ENCODE measurements around the gene CPS1.

Gene CPS1

DNA sequence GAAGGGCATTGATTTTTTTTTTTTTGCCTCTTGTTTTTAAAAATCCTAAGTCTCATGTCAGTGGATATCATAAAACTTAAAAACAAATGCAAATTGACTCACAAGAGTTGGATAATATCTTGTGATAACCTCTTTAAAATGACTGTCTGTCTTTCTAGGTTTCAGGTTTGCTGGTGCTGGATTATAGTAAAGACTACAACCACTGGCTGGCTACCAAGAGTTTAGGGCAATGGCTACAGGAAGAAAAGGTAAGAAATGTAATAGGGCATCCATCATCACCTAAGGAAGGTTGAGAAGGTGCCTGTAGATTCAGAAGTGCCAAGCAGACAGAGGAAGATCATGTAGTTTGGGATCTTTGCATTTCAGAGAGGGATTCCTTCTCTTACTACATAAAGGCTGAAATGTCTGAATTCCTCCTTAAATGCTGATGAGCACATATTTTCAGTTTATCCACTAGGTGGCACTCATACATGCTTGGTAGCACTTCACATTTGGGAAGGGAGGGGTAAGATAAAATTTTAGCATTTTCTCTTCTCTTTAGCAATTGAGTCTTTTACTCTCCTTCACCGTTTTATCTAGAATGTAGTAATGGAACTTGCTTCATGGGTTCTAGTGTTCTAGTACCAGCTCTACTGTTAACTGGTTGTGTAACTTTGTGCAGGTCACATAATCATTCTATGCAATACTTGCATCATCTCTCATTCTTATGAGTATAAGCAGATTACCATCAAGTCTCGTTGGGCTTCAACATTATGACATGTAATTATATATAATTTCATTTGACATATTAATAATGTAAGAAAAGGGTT is 21.1 kb downstream of the CPS1 start:
- no peak overlapping the region for H3K4me3 ChIP-seq (ENCODE audit: low read length)
- H3K27ac ChIP-seq (ENCODE audit: low read length): no peak overlapping the region

DNA sequence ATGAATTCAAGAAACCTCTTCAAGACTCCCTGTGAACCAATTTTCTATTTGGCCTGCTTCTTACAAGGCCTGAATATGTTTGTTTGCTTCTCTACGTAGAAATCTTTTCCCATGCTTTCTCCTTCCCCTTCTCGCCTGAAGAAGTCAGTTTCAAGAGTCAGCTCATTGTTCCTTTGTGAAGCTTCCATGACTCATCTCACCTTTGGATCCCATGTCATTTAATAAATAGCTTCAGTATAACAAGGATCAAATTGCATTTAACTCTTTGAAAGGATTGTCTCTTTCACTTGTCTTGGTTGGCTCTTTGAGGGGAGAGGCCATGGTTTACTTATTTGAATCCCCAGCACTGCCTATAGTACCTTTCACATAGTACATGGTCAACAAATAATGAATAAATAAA is 28.4 kb downstream of the CPS1 start:
- H3K27ac ChIP-seq (ENCODE audit: low read length): no peak overlapping the region
- H3K4me1 ChIP-seq (ENCODE audit: insufficient read depth, low read length): no peaks in the 10 kb centered on the region
- no peaks in the 10 kb centered on the region for H3K27me3 ChIP-seq (ENCODE audit: insufficient read depth, low read length)
- H3K4me3 ChIP-seq (ENCODE audit: low read length): no peak overlapping the region
- no peak overlapping the region for H3K9ac ChIP-seq (ENCODE audit: low read depth, low read length)
- no peaks in the 10 kb centered on the region for H3K36me3 ChIP-seq (ENCODE audit: insufficient read depth, low read depth, low read length)
- H3K9me3 ChIP-seq (ENCODE audit: insufficient read depth, low read depth, low read length): no peaks in the 10 kb centered on the region

More for the DNA sequence above, 21.1 kb downstream of the CPS1 start:
- no peaks in the 10 kb centered on the region for H3K27me3 ChIP-seq (ENCODE audit: insufficient read depth, low read length)
- no peaks in the 10 kb centered on the region for H3K36me3 ChIP-seq (ENCODE audit: insufficient read depth, low read depth, low read length)
- H3K4me1 ChIP-seq (ENCODE audit: insufficient read depth, low read length): no peaks in the 10 kb centered on the region
- H3K9me3 ChIP-seq (ENCODE audit: insufficient read depth, low read depth, low read length): no peaks in the 10 kb centered on the region
- no peak overlapping the region for H3K9ac ChIP-seq (ENCODE audit: low read depth, low read length)

DNA sequence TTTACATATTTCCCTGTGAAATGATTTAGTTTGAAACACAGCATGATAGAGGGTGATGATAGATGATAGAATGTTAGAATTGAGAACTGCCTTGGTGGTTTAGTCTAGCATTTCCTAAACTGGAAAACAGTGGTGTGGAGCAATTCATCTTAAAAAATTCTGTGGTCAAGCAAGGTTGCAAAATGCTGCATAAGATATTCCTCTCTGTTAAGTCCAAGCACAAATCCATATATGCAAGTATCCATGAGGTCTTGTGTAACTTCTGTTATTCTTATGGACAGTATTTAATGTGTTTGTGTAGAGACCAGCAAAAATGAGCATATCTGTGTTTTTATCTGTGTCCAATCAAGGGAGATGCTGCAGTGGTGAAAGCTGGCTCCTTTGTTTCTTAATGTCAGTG is 30.0 kb downstream of the CPS1 start:
- H3K27ac ChIP-seq (ENCODE audit: low read length): no peak overlapping the region
- H3K4me3 ChIP-seq (ENCODE audit: low read length): no peak overlapping the region
- no peaks in the 10 kb centered on the region for H3K9me3 ChIP-seq (ENCODE audit: insufficient read depth, low read depth, low read length)
- H3K27me3 ChIP-seq (ENCODE audit: insufficient read depth, low read length): no peaks in the 10 kb centered on the region
- no peaks in the 10 kb centered on the region for H3K4me1 ChIP-seq (ENCODE audit: insufficient read depth, low read length)
- no peaks in the 10 kb centered on the region for H3K36me3 ChIP-seq (ENCODE audit: insufficient read depth, low read depth, low read length)
- H3K9ac ChIP-seq (ENCODE audit: low read depth, low read length): no peak overlapping the region

DNA sequence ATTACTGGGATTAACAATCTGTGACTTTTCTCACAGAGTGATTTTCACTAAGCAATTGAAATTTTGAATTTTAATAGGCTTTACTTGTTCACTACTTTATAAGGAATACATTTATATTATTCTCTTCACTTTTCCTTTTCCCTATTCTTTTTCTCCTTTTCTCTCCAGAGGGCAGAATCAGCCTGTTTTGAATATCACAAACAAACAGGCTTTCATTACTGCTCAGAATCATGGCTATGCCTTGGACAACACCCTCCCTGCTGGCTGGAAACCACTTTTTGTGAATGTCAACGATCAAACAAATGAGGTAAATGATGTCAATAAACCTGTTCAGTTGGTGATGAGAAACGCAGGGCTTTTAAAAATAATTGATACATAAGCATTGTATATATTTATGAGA is 35.3 kb downstream of the CPS1 start:
- no peaks in the 10 kb centered on the region for H3K9me3 ChIP-seq (ENCODE audit: insufficient read depth, low read depth, low read length)
- H3K4me1 ChIP-seq (ENCODE audit: insufficient read depth, low read length): peaks cover 10% of the 10 kb centered on the region; the same call in 1 of the 2 replicates
- H3K4me3 ChIP-seq (ENCODE audit: low read length): no peak overlapping the region
- H3K27me3 ChIP-seq (ENCODE audit: insufficient read depth, low read length): no peaks in the 10 kb centered on the region
- H3K36me3 ChIP-seq (ENCODE audit: insufficient read depth, low read depth, low read length): no peaks in the 10 kb centered on the region
- no peak overlapping the region for H3K27ac ChIP-seq (ENCODE audit: low read length)
- no peak overlapping the region for H3K9ac ChIP-seq (ENCODE audit: low read depth, low read length)

DNA sequence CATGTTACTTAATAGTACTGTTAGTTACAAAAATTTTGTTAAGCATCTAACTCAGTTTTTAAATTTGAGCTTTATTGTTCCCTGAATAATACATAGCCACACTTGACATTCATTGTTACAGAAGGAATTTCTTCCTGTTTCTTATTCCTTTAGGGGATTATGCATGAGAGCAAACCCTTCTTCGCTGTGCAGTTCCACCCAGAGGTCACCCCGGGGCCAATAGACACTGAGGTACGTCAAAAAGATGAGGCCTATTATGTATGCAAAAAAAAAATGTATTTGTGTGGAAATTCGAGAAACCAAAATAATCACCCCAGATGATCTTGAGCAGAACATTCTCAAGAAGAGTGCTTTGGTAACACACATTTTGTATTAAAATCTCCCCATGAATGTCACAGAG is 36.3 kb downstream of the CPS1 start:
- no peaks in the 10 kb centered on the region for H3K9me3 ChIP-seq (ENCODE audit: insufficient read depth, low read depth, low read length)
- H3K27me3 ChIP-seq (ENCODE audit: insufficient read depth, low read length): no peaks in the 10 kb centered on the region
- H3K4me3 ChIP-seq (ENCODE audit: low read length): no peak overlapping the region
- H3K36me3 ChIP-seq (ENCODE audit: insufficient read depth, low read depth, low read length): no peaks in the 10 kb centered on the region
- peaks cover 10% of the 10 kb centered on the region; the same call in 1 of the 2 replicates for H3K4me1 ChIP-seq (ENCODE audit: insufficient read depth, low read length)
- no peak overlapping the region for H3K9ac ChIP-seq (ENCODE audit: low read depth, low read length)
- no peak overlapping the region for H3K27ac ChIP-seq (ENCODE audit: low read length)

DNA sequence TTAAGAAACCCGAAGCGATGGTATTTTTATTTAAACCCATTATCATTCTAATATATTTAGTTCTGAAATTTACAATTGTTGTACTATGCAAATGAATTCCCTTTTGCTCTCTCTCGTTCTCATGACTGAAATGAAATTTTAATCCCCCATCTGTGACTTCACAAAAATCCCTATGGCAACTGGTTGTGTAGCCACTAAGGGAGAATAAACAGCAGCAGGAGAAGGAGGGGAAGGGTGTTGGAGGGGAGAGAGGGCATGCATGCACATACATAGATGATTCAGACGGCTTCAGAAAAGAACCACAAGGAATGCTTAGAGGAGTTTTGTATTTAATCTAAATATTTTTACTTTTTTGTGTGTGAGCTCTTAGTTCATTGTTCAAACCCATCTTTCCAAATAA is 36.8 kb downstream of the CPS1 start:
- no peaks in the 10 kb centered on the region for H3K27me3 ChIP-seq (ENCODE audit: insufficient read depth, low read length)
- H3K27ac ChIP-seq (ENCODE audit: low read length): no peak overlapping the region
- H3K4me1 ChIP-seq (ENCODE audit: insufficient read depth, low read length): peaks cover 10% of the 10 kb centered on the region; the same call in 1 of the 2 replicates
- no peak overlapping the region for H3K9ac ChIP-seq (ENCODE audit: low read depth, low read length)
- no peaks in the 10 kb centered on the region for H3K9me3 ChIP-seq (ENCODE audit: insufficient read depth, low read depth, low read length)
- no peaks in the 10 kb centered on the region for H3K36me3 ChIP-seq (ENCODE audit: insufficient read depth, low read depth, low read length)
- no peak overlapping the region for H3K4me3 ChIP-seq (ENCODE audit: low read length)

DNA sequence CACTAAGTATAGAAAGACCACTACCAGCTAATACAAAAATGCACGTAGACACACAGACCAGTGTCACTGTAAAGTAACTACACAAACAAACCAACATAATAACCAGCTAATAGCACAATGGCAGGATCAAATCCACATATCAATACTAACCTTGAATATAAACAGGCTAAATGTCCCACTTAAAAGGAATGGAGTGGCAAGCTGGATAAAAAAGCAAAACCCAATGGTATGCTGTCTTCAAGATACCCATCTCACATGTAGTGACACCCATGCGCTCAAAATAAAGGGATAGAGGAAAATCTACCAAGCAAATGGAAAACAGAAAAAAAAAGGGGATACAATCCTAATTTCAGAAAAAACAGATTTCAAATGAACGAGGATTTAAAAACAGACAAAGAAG is 41.8 kb downstream of the CPS1 start:
- no peak overlapping the region for H3K9ac ChIP-seq (ENCODE audit: low read depth, low read length)
- H3K27me3 ChIP-seq (ENCODE audit: insufficient read depth, low read length): no peaks in the 10 kb centered on the region
- H3K4me3 ChIP-seq (ENCODE audit: low read length): no peak overlapping the region
- no peaks in the 10 kb centered on the region for H3K36me3 ChIP-seq (ENCODE audit: insufficient read depth, low read depth, low read length)
- no peaks in the 10 kb centered on the region for H3K9me3 ChIP-seq (ENCODE audit: insufficient read depth, low read depth, low read length)
- peaks cover 5% of the 10 kb centered on the region; the same call in 1 of the 2 replicates for H3K4me1 ChIP-seq (ENCODE audit: insufficient read depth, low read length)
- no peak overlapping the region for H3K27ac ChIP-seq (ENCODE audit: low read length)

DNA sequence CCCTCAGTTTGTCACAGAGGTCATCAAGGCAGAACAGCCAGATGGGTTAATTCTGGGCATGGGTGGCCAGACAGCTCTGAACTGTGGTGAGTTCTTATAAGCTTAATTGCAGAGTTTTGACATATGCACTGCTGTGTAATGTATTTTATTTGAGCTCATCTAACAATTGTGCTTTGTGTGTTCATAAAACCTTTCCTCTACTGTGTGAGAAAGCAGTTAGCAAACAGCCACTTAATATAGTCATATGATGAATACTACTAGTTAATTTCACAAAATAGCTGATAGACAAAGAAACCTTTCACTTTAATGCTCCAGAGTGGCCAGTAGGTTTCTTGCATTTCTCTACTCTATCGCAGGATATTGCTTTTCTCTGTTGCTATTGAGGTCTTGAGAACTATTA is 43.1 kb downstream of the CPS1 start:
- no peak overlapping the region for H3K9ac ChIP-seq (ENCODE audit: low read depth, low read length)
- no peak overlapping the region for H3K4me3 ChIP-seq (ENCODE audit: low read length)
- H3K27me3 ChIP-seq (ENCODE audit: insufficient read depth, low read length): no peaks in the 10 kb centered on the region
- H3K27ac ChIP-seq (ENCODE audit: low read length): no peak overlapping the region
- H3K36me3 ChIP-seq (ENCODE audit: insufficient read depth, low read depth, low read length): no peaks in the 10 kb centered on the region
- H3K4me1 ChIP-seq (ENCODE audit: insufficient read depth, low read length): no peaks in the 10 kb centered on the region
- no peaks in the 10 kb centered on the region for H3K9me3 ChIP-seq (ENCODE audit: insufficient read depth, low read depth, low read length)

DNA sequence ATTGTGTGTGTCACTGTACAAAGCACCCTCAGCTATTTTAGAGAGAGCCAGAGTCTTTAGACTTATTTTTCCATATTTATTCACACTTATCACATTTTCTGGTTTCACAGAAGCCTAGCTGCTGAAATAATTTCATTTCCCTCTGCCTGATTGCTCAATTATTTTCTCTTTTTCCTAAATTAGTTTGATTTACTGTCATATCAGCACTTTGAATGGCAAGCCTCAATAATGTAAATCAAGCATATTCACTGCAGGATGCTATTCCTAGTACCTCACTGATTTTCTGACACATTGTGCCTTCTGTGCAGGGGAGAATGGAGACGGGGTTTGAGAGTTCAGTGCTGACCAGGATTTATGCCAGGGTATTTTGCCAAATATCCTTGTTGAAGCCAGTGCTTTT is 48.3 kb downstream of the CPS1 start:
- Histone ChIP-seq H3K9me3 (ENCODE audit: insufficient read depth, low read depth, low read length) (no peaks in the 10 kb centered on the region), H3K4me1 (ENCODE audit: insufficient read depth, low read length) (no peaks in the 10 kb centered on the region), H3K27me3 (ENCODE audit: insufficient read depth, low read length) (no peaks in the 10 kb centered on the region)

DNA sequence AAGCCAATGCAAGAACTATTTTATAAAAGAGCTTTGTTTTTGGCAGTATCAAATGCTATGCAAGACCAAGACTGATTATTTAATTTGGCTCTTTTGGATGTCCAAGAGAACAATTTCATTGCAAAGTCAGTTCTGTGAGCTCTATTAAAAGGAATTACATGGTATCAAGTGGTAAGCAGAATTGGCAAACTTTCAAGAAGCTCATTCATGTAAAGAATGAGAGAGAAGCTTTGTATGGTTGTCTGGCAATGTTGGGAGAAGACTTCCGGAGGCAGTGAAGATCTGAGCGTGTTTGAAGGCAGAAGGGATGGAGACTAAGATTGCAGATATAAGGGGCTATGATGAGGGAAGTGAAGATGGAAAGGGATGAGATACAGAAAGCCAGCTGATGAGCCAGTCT is 49.6 kb downstream of the CPS1 start:
- Histone ChIP-seq H3K27ac (ENCODE audit: low read length) (no peak overlapping the region), H3K27me3 (ENCODE audit: insufficient read depth, low read length) (no peaks in the 10 kb centered on the region), H3K4me1 (ENCODE audit: insufficient read depth, low read length) (no peaks in the 10 kb centered on the region), H3K4me3 (ENCODE audit: low read length) (no peak overlapping the region), H3K36me3 (ENCODE audit: insufficient read depth, low read depth, low read length) (no peaks in the 10 kb centered on the region), H3K9me3 (ENCODE audit: insufficient read depth, low read depth, low read length) (no peaks in the 10 kb centered on the region), H3K9ac (ENCODE audit: low read depth, low read length) (no peak overlapping the region)

More for the DNA sequence above, 48.3 kb downstream of the CPS1 start:
- Histone ChIP-seq H3K36me3 (ENCODE audit: insufficient read depth, low read depth, low read length) (no peaks in the 10 kb centered on the region), H3K27ac (ENCODE audit: low read length) (no peak overlapping the region), H3K9ac (ENCODE audit: low read depth, low read length) (no peak overlapping the region), H3K4me3 (ENCODE audit: low read length) (no peak overlapping the region)

DNA sequence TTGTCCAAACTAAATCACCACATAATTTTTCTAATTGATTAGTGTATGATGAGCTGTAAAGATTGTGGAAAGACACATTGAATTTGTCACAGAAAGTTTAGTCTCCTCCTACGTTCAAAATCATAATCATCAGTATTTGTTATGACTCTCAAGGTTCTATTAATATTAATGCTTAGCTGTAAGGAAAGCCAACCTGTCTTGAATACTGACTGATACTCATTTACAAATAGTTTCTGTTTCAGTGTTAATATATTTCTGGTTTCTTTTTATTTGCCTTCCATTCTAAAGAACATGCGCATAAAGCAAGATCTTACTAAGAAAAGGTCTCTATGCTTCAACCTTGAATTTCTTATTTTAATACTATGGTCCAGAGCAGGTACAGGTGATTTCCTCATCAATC is 55.1 kb downstream of the CPS1 start:
- no peak overlapping the region for H3K9ac ChIP-seq (ENCODE audit: low read depth, low read length)
- H3K27me3 ChIP-seq (ENCODE audit: insufficient read depth, low read length): no peaks in the 10 kb centered on the region
- no peak overlapping the region for H3K27ac ChIP-seq (ENCODE audit: low read length)
- no peak overlapping the region for H3K4me3 ChIP-seq (ENCODE audit: low read length)
- H3K9me3 ChIP-seq (ENCODE audit: insufficient read depth, low read depth, low read length): no peaks in the 10 kb centered on the region
- H3K36me3 ChIP-seq (ENCODE audit: insufficient read depth, low read depth, low read length): no peaks in the 10 kb centered on the region
- no peaks in the 10 kb centered on the region for H3K4me1 ChIP-seq (ENCODE audit: insufficient read depth, low read length)

DNA sequence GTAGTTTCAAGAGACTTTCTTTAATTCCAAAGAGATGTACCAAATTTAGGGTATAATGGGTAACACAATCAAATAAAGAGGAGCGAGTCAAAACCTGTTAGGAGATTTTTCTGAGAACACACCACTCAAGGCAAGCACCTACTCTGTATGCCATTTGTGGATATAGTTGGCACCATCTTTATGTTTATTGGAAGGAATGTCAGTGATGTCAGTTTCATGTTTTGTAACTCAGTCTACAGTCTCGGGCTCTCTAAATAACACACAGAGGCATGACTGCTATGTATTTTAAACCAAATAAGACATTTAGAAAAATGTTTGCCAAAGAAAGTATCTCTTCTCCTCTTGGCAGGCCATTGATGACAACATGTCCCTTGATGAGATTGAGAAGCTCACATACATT is 59.7 kb downstream of the CPS1 start:
- peaks cover 13% of the 10 kb centered on the region for H3K4me1 ChIP-seq (ENCODE audit: insufficient read depth, low read length)
- H3K9ac ChIP-seq (ENCODE audit: low read depth, low read length): no peak overlapping the region
- H3K4me3 ChIP-seq (ENCODE audit: low read length): no peak overlapping the region
- H3K9me3 ChIP-seq (ENCODE audit: insufficient read depth, low read depth, low read length): no peaks in the 10 kb centered on the region
- no peaks in the 10 kb centered on the region for H3K27me3 ChIP-seq (ENCODE audit: insufficient read depth, low read length)
- no peak overlapping the region for H3K27ac ChIP-seq (ENCODE audit: low read length)
- no peaks in the 10 kb centered on the region for H3K36me3 ChIP-seq (ENCODE audit: insufficient read depth, low read depth, low read length)
